EL (cell line): ENCODE measurements around the gene MTHFR.

Experiments used
- DNase-seq: peaks from one replicate; pipeline ENCODE4 v3.0.0-alpha.2; 2016

The MTHFR gene

GRCh38 chr1:11805422-11806306 is at the start of gene MTHFR, which contains the start of gene CLCN6:
MTHFR (minus strand) TSS chr1:11805964; CDS start chr1:11803116, 2,848 bp downstream.
CLCN6 (plus strand) TSS chr1:11806191; CDS start chr1:11806263, 72 bp downstream.
- DNase-seq = peak; percentile 100

GRCh38 chr1:11855430-11855829 is 49.7 kb upstream of the MTHFR start:
- DNase-seq = no peak

- no peak for DNase-seq
Observed at GRCh38 chr1:11854519-11854918, 48.8 kb upstream of the MTHFR start.

GRCh38 chr1:11851180-11851579 is 45.4 kb upstream of the MTHFR start:
- DNase-seq = no peak

- DNase-seq = no peak
Observed at GRCh38 chr1:11850156-11850555, 44.4 kb upstream of the MTHFR start.

- DNase-seq = no peak
Observed at GRCh38 chr1:11848373-11848700, 42.6 kb upstream of the MTHFR start.

- DNase-seq = no peak
Observed at GRCh38 chr1:11847667-11848372, 42.1 kb upstream of the MTHFR start, which contains the start of gene NPPA. NPPA (minus strand) TSS chr1:11847783; CDS start chr1:11847684, 99 bp downstream.

GRCh38 chr1:11845641-11846335 is 40.0 kb upstream of the MTHFR start:
- no peak for DNase-seq

- peak; percentile 37 for DNase-seq
Observed at GRCh38 chr1:11842154-11843041, 36.6 kb upstream of the MTHFR start.

GRCh38 chr1:11841245-11842153 is 35.7 kb upstream of the MTHFR start:
- no peak for DNase-seq

- DNase-seq = no peak
Observed at GRCh38 chr1:11839727-11840705, 34.3 kb upstream of the MTHFR start.

- DNase-seq = peak; percentile 61
Observed at GRCh38 chr1:11838349-11839272, 32.8 kb upstream of the MTHFR start.

GRCh38 chr1:11837767-11838348 is 32.1 kb upstream of the MTHFR start:
- DNase-seq = no peak

GRCh38 chr1:11836955-11837766 is 31.4 kb upstream of the MTHFR start:
- DNase-seq = no peak

- no peak for DNase-seq
Observed at GRCh38 chr1:11835441-11836225, 29.9 kb upstream of the MTHFR start.

GRCh38 chr1:11833900-11834299 is 28.1 kb upstream of the MTHFR start:
- DNase-seq = no peak

GRCh38 chr1:11833497-11833896 is 27.7 kb upstream of the MTHFR start:
- DNase-seq = no peak
